Activated naive CD4-positive, alpha-beta T cell treated with anti-CD3 and anti-CD28 coated beads, Interleukin-2, amount 50 U/mL, for 24 hours (primary cell): ENCODE results near the gene ZSCAN5C.
A peak's percentile ranks its signal among the peaks of the same experiment; 100 is the strongest.
"Not testable (repeated sequence)": the region's sequence is repeated elsewhere in the genome, so short reads cannot be mapped to it uniquely, and the experiment has no call there.

Source experiments
- H3K27ac Mint-ChIP-seq: one replicate; pipeline ENCODE4 v1.8.0; 2021; ENCODE audit warnings: mild to moderate bottlenecking, mixed read lengths
- H3K27me3 Mint-ChIP-seq: one replicate; pipeline ENCODE4 v1.8.0; 2021; ENCODE audit warnings: mixed read lengths
- H3K36me3 Mint-ChIP-seq: one replicate; pipeline ENCODE4 v1.8.0; 2021; ENCODE audit warnings: mixed read lengths
- H3K4me1 Mint-ChIP-seq: one replicate; pipeline ENCODE4 v1.8.0; 2021; ENCODE audit warnings: mixed read lengths
- H3K4me3 Mint-ChIP-seq: one replicate; pipeline ENCODE4 v1.8.0; 2021; ENCODE audit warnings: mild to moderate bottlenecking, mixed read lengths
- H3K9me3 Mint-ChIP-seq: one replicate; pipeline ENCODE4 v1.8.0; 2021; ENCODE audit warnings: mixed read lengths

ZSCAN5C gene

GRCh38 chr19:56201973-56202372 lies at the start of gene ZSCAN5C:
Gene ZSCAN5C, plus strand, starts transcription at chr19:56202273. Its CDS starts 3,641 bp downstream, at chr19:56205914.
- H3K27ac Mint-ChIP-seq = no peak within 1 kb of the TSS
- H3K4me1 Mint-ChIP-seq = no peaks in the 10 kb centered on the region
- H3K9me3 Mint-ChIP-seq = no peaks in the 10 kb centered on the region
- H3K4me3 Mint-ChIP-seq = no peak within 1 kb of the TSS
- no peaks in the 10 kb centered on the region for H3K36me3 Mint-ChIP-seq
- H3K27me3 Mint-ChIP-seq = no peaks in the 10 kb centered on the region

- H3K27me3 Mint-ChIP-seq = no peaks in the 10 kb centered on the region
- no peaks in the 10 kb centered on the region for H3K9me3 Mint-ChIP-seq
- peaks cover 26% of the 10 kb centered on the region for H3K4me1 Mint-ChIP-seq
- no peak overlapping the region for H3K4me3 Mint-ChIP-seq
- H3K27ac Mint-ChIP-seq = no peak overlapping the region
- H3K36me3 Mint-ChIP-seq = peaks cover 6% of the 10 kb centered on the region
Measured at GRCh38 chr19:56152644-56153043, 49.4 kb upstream of the ZSCAN5C start.

- Mint-ChIP-seq H3K36me3 (peaks cover 6% of the 10 kb centered on the region), H3K4me3 (no peak overlapping the region), H3K4me1 (peaks cover 26% of the 10 kb centered on the region), H3K9me3 (no peaks in the 10 kb centered on the region), H3K27ac (no peak overlapping the region), H3K27me3 (no peaks in the 10 kb centered on the region)
Measured at GRCh38 chr19:56153507-56153906, 48.6 kb upstream of the ZSCAN5C start.

GRCh38 chr19:56155124-56155687 lies 46.9 kb upstream of the ZSCAN5C start:
- Mint-ChIP-seq H3K9me3 (no peaks in the 10 kb centered on the region), H3K4me3 (no peak overlapping the region), H3K4me1 (peaks cover 22% of the 10 kb centered on the region), H3K27me3 (no peaks in the 10 kb centered on the region), H3K36me3 (peaks cover 11% of the 10 kb centered on the region), H3K27ac (peak overlapping the region; percentile 46)

GRCh38 chr19:56156768-56157167 lies 45.3 kb upstream of the ZSCAN5C start:
- Mint-ChIP-seq H3K27me3 (no peaks in the 10 kb centered on the region), H3K9me3 (no peaks in the 10 kb centered on the region), H3K36me3 (peaks cover 9% of the 10 kb centered on the region), H3K27ac (no peak overlapping the region), H3K4me1 (peaks cover 18% of the 10 kb centered on the region), H3K4me3 (no peak overlapping the region)

- Mint-ChIP-seq H3K27ac (no peak overlapping the region), H3K36me3 (peaks cover 9% of the 10 kb centered on the region), H3K4me3 (no peak overlapping the region), H3K27me3 (no peaks in the 10 kb centered on the region), H3K4me1 (peaks cover 14% of the 10 kb centered on the region), H3K9me3 (no peaks in the 10 kb centered on the region)
Measured at GRCh38 chr19:56158170-56158757, 43.8 kb upstream of the ZSCAN5C start.

GRCh38 chr19:56159009-56159559 lies 43.0 kb upstream of the ZSCAN5C start:
- Mint-ChIP-seq H3K4me3 (no peak overlapping the region), H3K9me3 (no peaks in the 10 kb centered on the region), H3K4me1 (peaks cover 6% of the 10 kb centered on the region), H3K27me3 (no peaks in the 10 kb centered on the region), H3K36me3 (peaks cover 9% of the 10 kb centered on the region), H3K27ac (no peak overlapping the region)

- no peak overlapping the region for H3K27ac Mint-ChIP-seq
- no peak overlapping the region for H3K4me3 Mint-ChIP-seq
- H3K36me3 Mint-ChIP-seq = peaks cover 9% of the 10 kb centered on the region
- H3K27me3 Mint-ChIP-seq = no peaks in the 10 kb centered on the region
- peaks cover 6% of the 10 kb centered on the region for H3K4me1 Mint-ChIP-seq
- no peaks in the 10 kb centered on the region for H3K9me3 Mint-ChIP-seq
Measured at GRCh38 chr19:56159622-56160271, 42.3 kb upstream of the ZSCAN5C start.

- H3K4me1 Mint-ChIP-seq = peaks cover 6% of the 10 kb centered on the region
- H3K4me3 Mint-ChIP-seq = no peak overlapping the region
- H3K27me3 Mint-ChIP-seq = peaks cover 2% of the 10 kb centered on the region
- H3K36me3 Mint-ChIP-seq = peaks cover 9% of the 10 kb centered on the region
- no peaks in the 10 kb centered on the region for H3K9me3 Mint-ChIP-seq
- no peak overlapping the region for H3K27ac Mint-ChIP-seq
Measured at GRCh38 chr19:56161534-56161933, 40.5 kb upstream of the ZSCAN5C start.

GRCh38 chr19:56162258-56162657 lies 39.8 kb upstream of the ZSCAN5C start:
- Mint-ChIP-seq H3K27ac (peak overlapping the region; percentile 46), H3K4me3 (no peak overlapping the region), H3K36me3 (peaks cover 9% of the 10 kb centered on the region), H3K27me3 (peaks cover 2% of the 10 kb centered on the region), H3K4me1 (peaks cover 6% of the 10 kb centered on the region), H3K9me3 (no peaks in the 10 kb centered on the region)

GRCh38 chr19:56163097-56163496 lies 39.0 kb upstream of the ZSCAN5C start:
- Mint-ChIP-seq H3K9me3 (no peaks in the 10 kb centered on the region), H3K27ac (peak overlapping the region; percentile 79), H3K4me3 (no peak overlapping the region), H3K36me3 (peaks cover 9% of the 10 kb centered on the region), H3K27me3 (peaks cover 2% of the 10 kb centered on the region), H3K4me1 (peaks cover 6% of the 10 kb centered on the region)

- Mint-ChIP-seq H3K36me3 (no peaks in the 10 kb centered on the region), H3K27me3 (peaks cover 3% of the 10 kb centered on the region), H3K4me3 (no peak overlapping the region), H3K27ac (no peak overlapping the region), H3K4me1 (peaks cover 6% of the 10 kb centered on the region), H3K9me3 (no peaks in the 10 kb centered on the region)
Measured at GRCh38 chr19:56167064-56167578, 35.0 kb upstream of the ZSCAN5C start.

- Mint-ChIP-seq H3K27ac (no peak overlapping the region), H3K27me3 (peaks cover 2% of the 10 kb centered on the region), H3K4me1 (peaks cover 3% of the 10 kb centered on the region), H3K4me3 (no peak overlapping the region), H3K36me3 (no peaks in the 10 kb centered on the region), H3K9me3 (no peaks in the 10 kb centered on the region)
Measured at GRCh38 chr19:56170261-56170660, 31.8 kb upstream of the ZSCAN5C start.

- Mint-ChIP-seq H3K27me3 (peaks cover 2% of the 10 kb centered on the region), H3K4me3 (no peak overlapping the region), H3K9me3 (no peaks in the 10 kb centered on the region), H3K4me1 (peaks cover 3% of the 10 kb centered on the region), H3K27ac (no peak overlapping the region), H3K36me3 (no peaks in the 10 kb centered on the region)
Measured at GRCh38 chr19:56174086-56174485, 28.0 kb upstream of the ZSCAN5C start.

- H3K27me3 Mint-ChIP-seq = peaks cover 2% of the 10 kb centered on the region
Measured at GRCh38 chr19:56174550-56174949, 27.5 kb upstream of the ZSCAN5C start.

GRCh38 chr19:56175861-56176307 lies 26.2 kb upstream of the ZSCAN5C start, which contains the start of gene GALP:
Gene GALP, plus strand, starts transcription at chr19:56176008. Its CDS starts 1,101 bp downstream, at chr19:56177109.
- not testable (repeated sequence) for H3K4me3 Mint-ChIP-seq, H3K36me3 Mint-ChIP-seq, H3K4me1 Mint-ChIP-seq, H3K9me3 Mint-ChIP-seq, H3K27ac Mint-ChIP-seq, H3K27me3 Mint-ChIP-seq

More at GRCh38 chr19:56174550-56174949, 27.5 kb upstream of the ZSCAN5C start:
- Mint-ChIP-seq H3K9me3 (no peaks in the 10 kb centered on the region), H3K4me3 (no peak overlapping the region), H3K4me1 (peaks cover 3% of the 10 kb centered on the region), H3K27ac (no peak overlapping the region), H3K36me3 (no peaks in the 10 kb centered on the region)
